ENCODE results near the gene AQP5.

Gene AQP5

DNA sequence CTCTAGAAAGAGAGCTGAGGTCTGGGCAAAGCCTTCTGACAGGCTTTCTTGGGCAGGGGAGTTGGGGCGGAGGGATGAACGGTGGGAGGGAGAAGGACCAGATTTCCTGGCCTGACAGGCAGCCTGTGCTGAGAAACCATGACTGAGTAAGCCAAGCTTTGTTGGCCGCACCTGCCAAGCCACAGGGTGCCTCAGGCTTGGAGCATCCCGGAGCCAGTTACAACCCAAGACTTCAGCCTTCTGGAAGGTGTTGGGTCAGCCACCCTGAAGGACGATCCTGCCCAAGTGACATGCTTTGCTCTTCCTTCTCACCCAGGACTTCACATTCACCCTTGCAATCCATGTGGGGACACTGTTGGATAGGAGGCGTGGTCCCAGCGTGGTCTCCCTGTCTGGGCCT is 32.1 kb upstream of the AQP5 start:
- H2BK5ac ChIP-seq (ENCODE audit: low read length), result no peak overlapping the region

GRCh38 chr12:49930515-49931288 is 31.0 kb upstream of the AQP5 start:
- Histone ChIP-seq H3K9ac (ENCODE audit: low read depth, low read length, poor library complexity) (no peak overlapping the region), H3K4me3 (ENCODE audit: low read length in 2 of 2) (no peak overlapping the region), H3K23ac (ENCODE audit: low read depth, low read length, poor library complexity) (no peak overlapping the region), H3K4ac (ENCODE audit: low read length) (no peak overlapping the region), H2AFZ (ENCODE audit: low read length) (no peak overlapping the region), H3K4me1 (ENCODE audit: control insufficient read depth in 2 of 2, insufficient read depth in 1 of 2, low read depth in 1 of 2, low read length in 2 of 2) (no peaks in the 10 kb centered on the region), H3K27ac (replicated peaks; ENCODE audit: low read length) (no peak overlapping the region), H2BK15ac (ENCODE audit: low read length) (no peak overlapping the region), H3K27me3 (ENCODE audit: control insufficient read depth in 3 of 3, insufficient read depth in 3 of 3, low read depth in 1 of 3, low read length in 3 of 3) (peaks cover 0 to 22% (median 0%) of the 10 kb centered on the region in 3 experiments), H2BK12ac (ENCODE audit: low read length) (no peak overlapping the region), H3K14ac (ENCODE audit: low read length) (no peak overlapping the region), H3K9me3 (replicated peaks in 1 of 2; ENCODE audit: control insufficient read depth in 2 of 2, insufficient read depth in 1 of 2, low read depth in 1 of 2, low read length in 2 of 2) (peaks cover 0 to 2% of the 10 kb centered on the region in 2 donors), H3K36me3 (replicated peaks in 1 of 2; ENCODE audit: control insufficient read depth in 2 of 2, insufficient read depth in 2 of 2, low read length in 2 of 2) (no peaks in the 10 kb centered on the region), H3K18ac (ENCODE audit: low read length) (no peak overlapping the region), H2AK5ac (ENCODE audit: low read depth, low read length) (no peak overlapping the region), H4K91ac (ENCODE audit: low read depth, low read length, poor library complexity) (no peak overlapping the region), H2BK120ac (ENCODE audit: low read depth, low read length) (no peak overlapping the region), H2BK5ac (ENCODE audit: low read length) (no peak overlapping the region), H3K4me2 (ENCODE audit: insufficient read depth, low read length, poor library complexity, severe bottlenecking) (no peak overlapping the region), H3K79me1 (ENCODE audit: low read depth, low read length) (no peaks in the 10 kb centered on the region), H4K8ac (ENCODE audit: low read depth, low read length) (no peak overlapping the region)
- WGBS, 2 donors (ENCODE audit: extremely low coverage in 2 of 2, insufficient read length in 2 of 2, insufficient replicate concordance in 1 of 2), result no CpG with 5 or more reads among the region's 3 CpGs
- DNase-seq (ENCODE audit: low spot score), result no peak

More for the DNA sequence above, 32.1 kb upstream of the AQP5 start:
- Histone ChIP-seq H3K9ac (ENCODE audit: low read depth, low read length, poor library complexity) (no peak overlapping the region), H3K4me2 (ENCODE audit: insufficient read depth, low read length, poor library complexity, severe bottlenecking) (no peak overlapping the region), H2BK120ac (ENCODE audit: low read depth, low read length) (no peak overlapping the region), H2BK12ac (ENCODE audit: low read length) (no peak overlapping the region), H3K18ac (ENCODE audit: low read length) (no peak overlapping the region), H2BK15ac (ENCODE audit: low read length) (no peak overlapping the region), H4K8ac (ENCODE audit: low read depth, low read length) (no peak overlapping the region), H3K4me1 (ENCODE audit: control insufficient read depth in 2 of 2, insufficient read depth in 1 of 2, low read depth in 1 of 2, low read length in 2 of 2) (peaks cover 0 to 2% of the 10 kb centered on the region in 2 donors), H3K27me3 (ENCODE audit: control insufficient read depth in 3 of 3, insufficient read depth in 3 of 3, low read depth in 1 of 3, low read length in 3 of 3) (peaks cover 0 to 22% (median 0%) of the 10 kb centered on the region in 3 experiments), H3K4me3 (ENCODE audit: low read length in 2 of 2) (peak overlapping the region in 1 of 2 donors; percentile 23), H3K9me3 (replicated peaks in 1 of 2; ENCODE audit: control insufficient read depth in 2 of 2, insufficient read depth in 1 of 2, low read depth in 1 of 2, low read length in 2 of 2) (peaks cover 0 to 2% of the 10 kb centered on the region in 2 donors), H3K4ac (ENCODE audit: low read length) (no peak overlapping the region), H3K36me3 (replicated peaks in 1 of 2; ENCODE audit: control insufficient read depth in 2 of 2, insufficient read depth in 2 of 2, low read length in 2 of 2) (no peaks in the 10 kb centered on the region), H3K23ac (ENCODE audit: low read depth, low read length, poor library complexity) (no peak overlapping the region), H3K79me1 (ENCODE audit: low read depth, low read length) (peaks cover 2% of the 10 kb centered on the region), H3K14ac (ENCODE audit: low read length) (no peak overlapping the region), H2AK5ac (ENCODE audit: low read depth, low read length) (no peak overlapping the region), H2AFZ (ENCODE audit: low read length) (no peak overlapping the region), H3K27ac (replicated peaks; ENCODE audit: low read length) (no peak overlapping the region), H4K91ac (ENCODE audit: low read depth, low read length, poor library complexity) (no peak overlapping the region)
- WGBS, 2 donors (ENCODE audit: extremely low coverage in 2 of 2, insufficient read length in 2 of 2, insufficient replicate concordance in 1 of 2), result no CpG with 5 or more reads among the region's 7 CpGs
- DNase-seq (ENCODE audit: low spot score), result no peak

DNA sequence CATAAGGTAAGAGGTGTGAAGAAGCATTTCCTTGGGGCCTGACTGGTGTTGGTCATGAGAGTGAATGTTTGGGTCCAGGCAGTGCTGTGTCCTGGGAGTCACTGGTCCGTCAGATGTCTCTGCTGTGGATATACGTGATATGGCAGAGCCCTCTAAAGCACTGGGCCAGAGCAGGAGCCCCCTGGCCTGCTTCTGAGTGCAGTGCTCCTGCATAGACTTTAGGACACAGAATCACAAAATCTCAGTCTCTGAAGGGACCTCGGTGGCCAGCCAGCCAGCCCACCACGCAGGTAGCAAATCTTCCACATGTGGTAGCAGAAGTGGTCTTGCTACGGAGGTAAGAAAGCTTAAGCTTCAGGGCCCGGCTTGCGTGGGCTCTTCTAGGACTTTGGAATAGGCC is 29.6 kb upstream of the AQP5 start:
- Histone ChIP-seq H3K4me3 (ENCODE audit: low read length in 2 of 2) (no peak overlapping the region), H3K27me3 (ENCODE audit: control insufficient read depth in 3 of 3, insufficient read depth in 3 of 3, low read depth in 1 of 3, low read length in 3 of 3) (peaks cover 0 to 17% (median 0%) of the 10 kb centered on the region in 3 experiments), H2BK120ac (ENCODE audit: low read depth, low read length) (no peak overlapping the region), H2AK5ac (ENCODE audit: low read depth, low read length) (no peak overlapping the region), H2BK15ac (ENCODE audit: low read length) (no peak overlapping the region), H4K8ac (ENCODE audit: low read depth, low read length) (no peak overlapping the region), H3K36me3 (replicated peaks in 1 of 2; ENCODE audit: control insufficient read depth in 2 of 2, insufficient read depth in 2 of 2, low read length in 2 of 2) (no peaks in the 10 kb centered on the region), H3K14ac (ENCODE audit: low read length) (no peak overlapping the region), H4K91ac (ENCODE audit: low read depth, low read length, poor library complexity) (no peak overlapping the region), H3K4me2 (ENCODE audit: insufficient read depth, low read length, poor library complexity, severe bottlenecking) (no peak overlapping the region), H2AFZ (ENCODE audit: low read length) (no peak overlapping the region), H3K23ac (ENCODE audit: low read depth, low read length, poor library complexity) (no peak overlapping the region), H3K9me3 (replicated peaks in 1 of 2; ENCODE audit: control insufficient read depth in 2 of 2, insufficient read depth in 1 of 2, low read depth in 1 of 2, low read length in 2 of 2) (peaks cover 0 to 2% of the 10 kb centered on the region in 2 donors), H3K79me1 (ENCODE audit: low read depth, low read length) (no peaks in the 10 kb centered on the region), H3K4ac (ENCODE audit: low read length) (no peak overlapping the region), H3K9ac (ENCODE audit: low read depth, low read length, poor library complexity) (no peak overlapping the region), H3K4me1 (ENCODE audit: control insufficient read depth in 2 of 2, insufficient read depth in 1 of 2, low read depth in 1 of 2, low read length in 2 of 2) (no peaks in the 10 kb centered on the region), H2BK5ac (ENCODE audit: low read length) (no peak overlapping the region), H2BK12ac (ENCODE audit: low read length) (no peak overlapping the region), H3K18ac (ENCODE audit: low read length) (no peak overlapping the region), H3K27ac (replicated peaks; ENCODE audit: low read length) (no peak overlapping the region)
- no CpG with 5 or more reads among the region's 7 CpGs for WGBS, 2 donors (ENCODE audit: extremely low coverage in 2 of 2, insufficient read length in 2 of 2, insufficient replicate concordance in 1 of 2)
- DNase-seq (ENCODE audit: low spot score), result no peak

GRCh38 chr12:49932533-49933130 is 29.0 kb upstream of the AQP5 start:
- no peak overlapping the region for H2BK5ac ChIP-seq (ENCODE audit: low read length)
- peaks cover 0 to 18% (median 0%) of the 10 kb centered on the region in 3 experiments for H3K27me3 ChIP-seq (ENCODE audit: control insufficient read depth in 3 of 3, insufficient read depth in 3 of 3, low read depth in 1 of 3, low read length in 3 of 3)
- no peak overlapping the region for H3K4me2 ChIP-seq (ENCODE audit: insufficient read depth, low read length, poor library complexity, severe bottlenecking)
- no peak overlapping the region for H2BK120ac ChIP-seq (ENCODE audit: low read depth, low read length)
- H3K9ac ChIP-seq (ENCODE audit: low read depth, low read length, poor library complexity), result no peak overlapping the region
- H3K4me3 ChIP-seq (ENCODE audit: low read length in 2 of 2), result no peak overlapping the region
- no peak overlapping the region for H2AFZ ChIP-seq (ENCODE audit: low read length)
- H3K79me1 ChIP-seq (ENCODE audit: low read depth, low read length), result no peaks in the 10 kb centered on the region
- H4K8ac ChIP-seq (ENCODE audit: low read depth, low read length), result no peak overlapping the region
- no peak overlapping the region for H3K23ac ChIP-seq (ENCODE audit: low read depth, low read length, poor library complexity)
- no peak overlapping the region for H3K27ac ChIP-seq (replicated peaks; ENCODE audit: low read length)
- no peak overlapping the region for H3K4ac ChIP-seq (ENCODE audit: low read length)
- H2BK15ac ChIP-seq (ENCODE audit: low read length), result no peak overlapping the region
- H3K36me3 ChIP-seq (replicated peaks in 1 of 2; ENCODE audit: control insufficient read depth in 2 of 2, insufficient read depth in 2 of 2, low read length in 2 of 2), result no peaks in the 10 kb centered on the region
- no peak overlapping the region for H3K14ac ChIP-seq (ENCODE audit: low read length)
- no CpG with 5 or more reads among the region's 8 CpGs for WGBS, 2 donors (ENCODE audit: extremely low coverage in 2 of 2, insufficient read length in 2 of 2, insufficient replicate concordance in 1 of 2)
- H4K91ac ChIP-seq (ENCODE audit: low read depth, low read length, poor library complexity), result no peak overlapping the region
- no peaks in the 10 kb centered on the region for H3K4me1 ChIP-seq (ENCODE audit: control insufficient read depth in 2 of 2, insufficient read depth in 1 of 2, low read depth in 1 of 2, low read length in 2 of 2)
- no peak overlapping the region for H3K18ac ChIP-seq (ENCODE audit: low read length)
- no peak for DNase-seq (ENCODE audit: low spot score)
- H2BK12ac ChIP-seq (ENCODE audit: low read length), result no peak overlapping the region
- no peak overlapping the region for H2AK5ac ChIP-seq (ENCODE audit: low read depth, low read length)
- H3K9me3 ChIP-seq (replicated peaks in 1 of 2; ENCODE audit: control insufficient read depth in 2 of 2, insufficient read depth in 1 of 2, low read depth in 1 of 2, low read length in 2 of 2), result peaks cover 0 to 2% of the 10 kb centered on the region in 2 donors
